Caco-2 (cell line): ENCODE results near the gene BIRC7. TPM values are rescaled to one million over a fixed set of nuclear protein-coding genes. Genes with fewer than 3 reads are reported as not detected.

ENCODE experiments used
- BruUV-seq: library from RNA; stranded (reverse); fragments of 400-500 nt; replicated peaks from 2 replicates; lab custom pipeline; 2021; lab: Mats Ljungman, UMichigan
- CTCF ChIA-PET: fragments of 300-600 bp; sonication (Branson Sonifier 250); formaldehyde crosslinking; loops from one replicate; lab custom pipeline; 2022; ENCODE audit warnings: antibody characterized with exemption; lab: Charles Lee
- POLR2A ChIA-PET: fragments of 300-600 bp; sonication (Branson Sonifier 250); formaldehyde crosslinking; loops from one replicate; lab custom pipeline; 2022; ENCODE audit warnings: antibody characterized with exemption; lab: Charles Lee
- DNase-seq, 2 experiments: peaks; one replicate each; pipeline versions ENCODE4 v3.0.0 to v3.0.0-alpha.2; 2020 to 2022
- H3K27me3 ChIP-seq: replicated peaks from 2 replicates; pipeline ENCODE4 v1.6.0; 2011; ENCODE audit warnings: low read length; ENCODE audit not compliant: control insufficient read depth, insufficient read depth
- H3K36me3 ChIP-seq: 2 replicates; pipeline ENCODE4 v1.5.1; 2011; ENCODE audit warnings: low read length; ENCODE audit not compliant: control insufficient read depth, insufficient read depth
- H3K4me1 ChIP-seq: fragments of 250-450 bp; sonication (Bioruptor Pico); 2 replicates; pipeline ENCODE4 v1.5.1; 2020; ENCODE audit warnings: mild to moderate bottlenecking
- H3K4me3 ChIP-seq: 2 replicates; pipeline ENCODE4 v1.5.1; 2011; ENCODE audit warnings: low read depth, mild to moderate bottlenecking, control low read depth, low read length
- H3K9me3 ChIP-seq: fragments of 250-450 bp; sonication (Bioruptor Pico); 2 replicates; pipeline ENCODE4 v1.5.1; 2020; ENCODE audit warnings: mild to moderate bottlenecking, moderate library complexity
- H3K27ac Mint-ChIP-seq: one replicate; pipeline ENCODE4 v1.8.0; 2022; ENCODE audit warnings: mixed read lengths; ENCODE audit not compliant: unreplicated experiment
- H3K27me3 Mint-ChIP-seq: one replicate; pipeline ENCODE4 v1.8.0; 2022; ENCODE audit warnings: mixed read lengths; ENCODE audit not compliant: insufficient read depth, unreplicated experiment
- H3K36me3 Mint-ChIP-seq: one replicate; pipeline ENCODE4 v1.8.0; 2022; ENCODE audit warnings: mild to moderate bottlenecking, mixed read lengths; ENCODE audit not compliant: insufficient read depth, unreplicated experiment
- H3K4me1 Mint-ChIP-seq: one replicate; pipeline ENCODE4 v1.8.0; 2022; ENCODE audit warnings: low read depth, mixed read lengths; ENCODE audit not compliant: unreplicated experiment
- H3K4me3 Mint-ChIP-seq: one replicate; pipeline ENCODE4 v1.8.0; 2022; ENCODE audit warnings: mild to moderate bottlenecking, moderate library complexity, mixed read lengths; ENCODE audit not compliant: unreplicated experiment
- H3K9me3 Mint-ChIP-seq: one replicate; pipeline ENCODE4 v1.8.0; 2022; ENCODE audit warnings: mixed read lengths; ENCODE audit not compliant: unreplicated experiment
- CTCF ChIP-seq, 2 experiments: fragments of 200-600 bp in 1 of 2; IDR thresholded peaks; 1 replicate in 1 of 2; 2 replicates in 1 of 2; pipeline versions ENCODE4 v1.5.1 to v1.8.0; 2011 to 2022; ENCODE audit warnings: antibody characterized with exemption in 1 of 2, control low read depth in 1 of 2, inconsistent platforms in 1 of 2, low read depth in 1 of 2, low read length in 1 of 2, mild to moderate bottlenecking in 1 of 2, moderate library complexity in 1 of 2; ENCODE audit not compliant: insufficient read depth in 1 of 2, severe bottlenecking in 1 of 2, unreplicated experiment in 1 of 2
- intact Hi-C: fragments of 100-400 bp; cut with micrococcal nuclease; formaldehyde crosslinking; loops from one replicate; pipeline ENCODE4 v1.10.0; 2022; ENCODE audit not compliant: unreplicated experiment
- total RNA-seq: library from RNA; stranded (reverse); gene quantifications from 2 replicates; pipeline ENCODE4 v1.2.3, GENCODE V29; 2022

BIRC7 gene
- total RNA-seq, 1 experiment from 2014 or later: 0.54 TPM

GRCh38 chr20:63189322-63189642 is 46.4 kb upstream of the BIRC7 start:
- DNase-seq: no peak
- H3K4me3 Mint-ChIP-seq: no peak overlapping the region
- ChIA-PET CTCF (no interaction called here), POLR2A (interaction anchor here (0.6 kb wide), 1 partner anchor 175 kb away, joined by 4 read pairs; no protein-coding TSS in a partner anchor)
- H3K9me3 ChIP-seq: peaks cover 7% of the 10 kb centered on the region; the same call in 1 of the 2 replicates
- no peaks in the 10 kb centered on the region for H3K27me3 ChIP-seq
- H3K27ac Mint-ChIP-seq: no peak overlapping the region
- peaks cover 22% of the 10 kb centered on the region for H3K36me3 Mint-ChIP-seq
- H3K4me1 Mint-ChIP-seq: peaks cover 6% of the 10 kb centered on the region
- H3K9me3 Mint-ChIP-seq: no peaks in the 10 kb centered on the region
- no peaks in the 10 kb centered on the region for H3K4me1 ChIP-seq
- no peaks in the 10 kb centered on the region for H3K27me3 Mint-ChIP-seq
- no TSS peak for BruUV-seq
- no peak for TF ChIP-seq CTCF (IDR thresholded peaks at IDR 0.05; ENCODE audit: insufficient read depth in 1 of 2, low read depth in 1 of 2, low read length in 1 of 2, severe bottlenecking in 1 of 2, unreplicated experiment in 1 of 2)
- no peaks in the 10 kb centered on the region for H3K36me3 ChIP-seq
- H3K4me3 ChIP-seq: no peak overlapping the region
- intact Hi-C loops: no loop called here

- Mint-ChIP-seq H3K4me1 (peaks cover 13% of the 10 kb centered on the region), H3K27me3 (no peaks in the 10 kb centered on the region), H3K36me3 (peaks cover 29% of the 10 kb centered on the region), H3K27ac (no peak overlapping the region), H3K9me3 (no peaks in the 10 kb centered on the region), H3K4me3 (no peak overlapping the region)
- no peaks in the 10 kb centered on the region for H3K27me3 ChIP-seq
- H3K9me3 ChIP-seq: peaks cover 7% of the 10 kb centered on the region; the same call in 1 of the 2 replicates
- intact Hi-C loops: no loop called here
- DNase-seq: no peak
- CTCF ChIA-PET: no interaction called here
- no peaks in the 10 kb centered on the region for H3K36me3 ChIP-seq
- H3K4me1 ChIP-seq: 0 out of 2 replicates have a peak, but pooled peaks cover 3% of the 10 kb centered on the region
- no peak overlapping the region for H3K4me3 ChIP-seq
- POLR2A ChIA-PET: interaction anchor here (0.6 kb wide), 1 partner anchor 175 kb away, joined by 4 read pairs; no protein-coding TSS in a partner anchor
- TF ChIP-seq CTCF (IDR thresholded peaks at IDR 0.05; ENCODE audit: insufficient read depth in 1 of 2, low read depth in 1 of 2, low read length in 1 of 2, severe bottlenecking in 1 of 2, unreplicated experiment in 1 of 2): no peak
- no TSS peak for BruUV-seq
These were observed 45.7 kb upstream of the BIRC7 start for GRCh38 chr20:63189846-63190559.

- Mint-ChIP-seq H3K27ac (no peak overlapping the region), H3K36me3 (peaks cover 38% of the 10 kb centered on the region), H3K4me1 (peaks cover 17% of the 10 kb centered on the region), H3K4me3 (no peak overlapping the region), H3K27me3 (no peaks in the 10 kb centered on the region), H3K9me3 (no peaks in the 10 kb centered on the region)
- DNase-seq: no peak
- ChIA-PET POLR2A (no interaction called here), CTCF (interaction anchor here (0.6 to 1.0 kb wide), 3 partner anchors 9 to 219 kb away, joined by 3 to 8 read pairs (median 4); no protein-coding TSS in a partner anchor)
- TF ChIP-seq CTCF (IDR thresholded peaks at IDR 0.05; ENCODE audit: insufficient read depth in 1 of 2, low read depth in 1 of 2, low read length in 1 of 2, severe bottlenecking in 1 of 2, unreplicated experiment in 1 of 2): no peak
- H3K36me3 ChIP-seq: no peaks in the 10 kb centered on the region; the same call in 1 of the 2 replicates
- no TSS peak for BruUV-seq
- H3K4me1 ChIP-seq: 0 out of 2 replicates have a peak, but pooled peaks cover 4% of the 10 kb centered on the region
- intact Hi-C loops: no loop called here
- no peak overlapping the region for H3K4me3 ChIP-seq
- H3K27me3 ChIP-seq: no peaks in the 10 kb centered on the region
- H3K9me3 ChIP-seq: peaks cover 3% of the 10 kb centered on the region; the same call in 1 of the 2 replicates
These were observed 44.9 kb upstream of the BIRC7 start for GRCh38 chr20:63190828-63191227.
